Measurements from ENCODE around the gene VAV2.

Gene VAV2

DNA sequence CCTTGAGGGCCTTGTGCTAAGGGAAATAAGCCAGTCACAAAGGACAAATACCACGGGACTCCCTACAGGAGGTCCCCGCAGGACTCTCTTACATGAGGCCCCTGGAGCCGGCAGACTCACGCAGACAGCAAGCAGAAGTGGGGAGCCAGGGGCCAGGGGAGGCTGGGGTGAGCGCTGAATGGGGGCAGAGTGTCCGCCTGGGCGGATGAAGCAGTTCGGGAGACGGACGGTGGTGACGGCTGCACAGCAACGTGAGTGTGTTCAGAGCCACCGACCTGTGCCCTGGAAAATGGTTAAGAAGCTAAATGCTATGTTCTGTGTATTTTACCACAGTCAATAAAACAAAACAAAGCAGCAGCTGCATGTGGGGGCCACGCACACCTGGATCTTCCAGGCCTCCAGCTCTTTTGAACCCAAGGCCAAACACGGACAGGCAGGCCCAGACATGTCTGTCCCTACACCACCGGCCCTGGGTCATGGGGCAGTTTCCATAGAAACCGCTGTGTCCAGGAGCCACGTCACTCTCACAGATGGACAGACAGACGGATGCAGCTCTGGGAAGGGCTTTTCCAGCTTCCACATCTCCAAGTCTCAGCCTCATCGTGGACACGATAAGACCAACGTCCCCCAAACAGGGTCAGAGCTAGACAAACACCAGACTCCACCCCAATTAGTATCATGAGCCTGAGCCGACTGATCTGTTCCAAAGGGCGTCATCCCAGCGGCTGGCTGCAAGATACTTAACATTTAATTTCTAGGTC lies 103.9 kb downstream of the VAV2 start:
- TF ChIP-seq ZFP3 (CRISPR knock-in tag; IDR thresholded peaks at IDR 0.05) (no peak), TSHZ2 (CRISPR knock-in tag; IDR thresholded peaks at IDR 0.05) (no peak), TOX (CRISPR knock-in tag; IDR thresholded peaks at IDR 0.05; ENCODE audit: borderline replicate concordance) (no peak), ESRRG (CRISPR knock-in tag; IDR thresholded peaks at IDR 0.05) (no peak), ARNTL (CRISPR knock-in tag; IDR thresholded peaks at IDR 0.05; ENCODE audit: borderline replicate concordance, low read depth) (no peak), GLIS3 (CRISPR knock-in tag; IDR thresholded peaks at IDR 0.05) (no peak), ZNF8 (CRISPR knock-in tag; IDR thresholded peaks at IDR 0.05) (no peak), SNAI2 (CRISPR knock-in tag; IDR thresholded peaks at IDR 0.05) (no peak), ZFP30 (CRISPR knock-in tag; IDR thresholded peaks at IDR 0.05) (no peak), OSR1 (CRISPR knock-in tag; IDR thresholded peaks at IDR 0.05) (no peak)
- TF ChIP-seq, protein P1, sequence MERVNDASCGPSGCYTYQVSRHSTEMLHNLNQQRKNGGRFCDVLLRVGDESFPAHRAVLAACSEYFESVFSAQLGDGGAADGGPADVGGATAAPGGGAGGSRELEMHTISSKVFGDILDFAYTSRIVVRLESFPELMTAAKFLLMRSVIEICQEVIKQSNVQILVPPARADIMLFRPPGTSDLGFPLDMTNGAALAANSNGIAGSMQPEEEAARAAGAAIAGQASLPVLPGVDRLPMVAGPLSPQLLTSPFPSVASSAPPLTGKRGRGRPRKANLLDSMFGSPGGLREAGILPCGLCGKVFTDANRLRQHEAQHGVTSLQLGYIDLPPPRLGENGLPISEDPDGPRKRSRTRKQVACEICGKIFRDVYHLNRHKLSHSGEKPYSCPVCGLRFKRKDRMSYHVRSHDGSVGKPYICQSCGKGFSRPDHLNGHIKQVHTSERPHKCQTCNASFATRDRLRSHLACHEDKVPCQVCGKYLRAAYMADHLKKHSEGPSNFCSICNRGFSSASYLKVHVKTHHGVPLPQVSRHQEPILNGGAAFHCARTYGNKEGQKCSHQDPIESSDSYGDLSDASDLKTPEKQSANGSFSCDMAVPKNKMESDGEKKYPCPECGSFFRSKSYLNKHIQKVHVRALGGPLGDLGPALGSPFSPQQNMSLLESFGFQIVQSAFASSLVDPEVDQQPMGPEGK (CRISPR knock-in tag; IDR thresholded peaks at IDR 0.05; ENCODE audit: borderline replicate concordance): no peak
- ATAC-seq: no peak

DNA sequence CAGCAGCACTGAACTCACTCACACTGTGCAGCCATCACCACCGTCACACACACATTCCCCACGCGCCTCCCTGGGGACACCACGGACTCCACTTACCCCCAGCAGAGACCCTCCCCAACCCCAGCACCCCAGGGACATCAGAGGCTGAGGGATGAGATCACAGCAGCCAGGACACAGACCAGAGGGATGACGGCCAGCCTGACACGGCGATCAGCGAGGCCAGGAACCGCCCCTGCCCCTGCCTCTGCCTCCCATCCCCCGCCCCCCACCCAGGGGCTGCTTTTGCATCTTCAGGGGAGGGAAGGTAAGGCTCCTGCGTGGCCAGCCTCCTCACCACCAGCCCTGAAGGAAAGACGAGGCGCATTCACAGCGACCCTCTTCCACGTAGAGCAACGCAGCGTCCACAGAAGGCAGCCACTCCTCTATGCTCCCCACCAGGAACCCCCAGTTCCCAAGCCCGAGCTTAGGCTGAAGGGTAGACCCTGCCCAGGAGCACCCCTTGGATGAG lies 104.5 kb downstream of the VAV2 start:
- no peak for ATAC-seq
- TF ChIP-seq, protein P1 (CRISPR knock-in tag; IDR thresholded peaks at IDR 0.05; ENCODE audit: borderline replicate concordance): no peak
- no peak for TF ChIP-seq ZNF8 (CRISPR knock-in tag; IDR thresholded peaks at IDR 0.05)
- no peak for TF ChIP-seq ZFP3 (CRISPR knock-in tag; IDR thresholded peaks at IDR 0.05)
- TF ChIP-seq CSDC2 (CRISPR knock-in tag; IDR thresholded peaks at IDR 0.05): no peak
- no peak for TF ChIP-seq BACH2 (CRISPR knock-in tag; IDR thresholded peaks at IDR 0.05; ENCODE audit: borderline replicate concordance)
- no peak for TF ChIP-seq ZFP30 (CRISPR knock-in tag; IDR thresholded peaks at IDR 0.05)
- no peak for TF ChIP-seq TCF4 (CRISPR knock-in tag; IDR thresholded peaks at IDR 0.05; ENCODE audit: borderline replicate concordance)
- TF ChIP-seq RARB (CRISPR knock-in tag; IDR thresholded peaks at IDR 0.05): no peak

DNA sequence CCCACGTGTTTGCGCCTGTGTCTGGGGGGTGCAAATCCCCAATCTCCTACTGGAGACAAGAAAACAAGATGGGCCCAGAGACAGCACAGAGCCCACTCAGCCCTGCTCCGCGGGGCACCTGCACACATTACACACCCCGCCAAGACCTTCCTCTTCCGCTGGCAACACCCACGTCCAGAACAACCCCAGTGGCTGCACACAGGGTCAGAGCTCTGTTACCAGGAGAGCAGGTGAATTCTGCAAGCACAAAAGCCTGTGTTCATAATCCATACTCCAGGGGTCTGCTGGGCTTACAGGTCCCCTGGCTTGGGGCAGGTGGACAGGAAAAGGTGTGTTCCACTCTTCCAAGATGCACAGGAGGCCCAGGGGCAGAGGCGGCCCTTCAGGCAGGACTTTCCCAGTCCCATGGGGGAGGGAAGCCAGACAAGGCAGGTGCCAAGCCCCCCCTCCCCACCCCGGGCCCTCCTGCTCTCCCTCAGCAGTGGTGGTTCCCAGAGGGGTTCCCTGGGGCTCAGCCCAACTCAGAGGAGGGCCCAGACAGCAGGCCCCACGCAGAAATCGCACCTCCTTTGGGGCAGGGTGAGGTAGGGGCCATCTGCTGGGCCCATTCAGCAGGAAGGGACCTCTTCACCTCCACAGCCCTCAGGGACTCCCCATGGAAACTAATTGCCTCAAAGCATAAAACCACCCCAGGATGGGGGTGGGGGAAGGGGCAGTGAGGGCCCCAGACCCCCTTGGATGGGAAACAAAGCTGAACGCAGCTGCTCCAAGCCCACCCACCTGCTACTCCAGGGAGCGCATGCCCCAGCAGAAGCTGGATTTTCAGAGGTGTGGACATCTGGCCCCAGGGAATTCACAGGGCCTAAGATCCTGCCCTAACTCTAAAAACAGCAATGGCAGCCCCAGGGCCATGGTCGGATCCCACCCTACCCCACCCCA lies 105.3 kb downstream of the VAV2 start:
- TF ChIP-seq ZNF70 (CRISPR knock-in tag; IDR thresholded peaks at IDR 0.05) (no peak), ESRRG (CRISPR knock-in tag; IDR thresholded peaks at IDR 0.05) (no peak), POU6F1 (CRISPR knock-in tag; IDR thresholded peaks at IDR 0.05; ENCODE audit: borderline replicate concordance, low read depth) (no peak), TCF4 (CRISPR knock-in tag; IDR thresholded peaks at IDR 0.05; ENCODE audit: borderline replicate concordance) (no peak), ZFP3 (CRISPR knock-in tag; IDR thresholded peaks at IDR 0.05) (no peak), ZNF8 (CRISPR knock-in tag; IDR thresholded peaks at IDR 0.05) (no peak), PPARA (CRISPR knock-in tag; IDR thresholded peaks at IDR 0.05; ENCODE audit: borderline replicate concordance) (no peak), ISL1 (CRISPR knock-in tag; IDR thresholded peaks at IDR 0.05) (no peak), ZNF565 (CRISPR knock-in tag; conservative IDR thresholded peaks at IDR 0.05; ENCODE audit: low read depth) (no peak), BACH2 (CRISPR knock-in tag; IDR thresholded peaks at IDR 0.05; ENCODE audit: borderline replicate concordance) (no peak), CSDC2 (CRISPR knock-in tag; IDR thresholded peaks at IDR 0.05) (no peak), SNAI2 (CRISPR knock-in tag; IDR thresholded peaks at IDR 0.05) (no peak), GLIS3 (CRISPR knock-in tag; IDR thresholded peaks at IDR 0.05) (no peak), ZC3H10 (CRISPR knock-in tag; IDR thresholded peaks at IDR 0.05) (no peak), TOX (CRISPR knock-in tag; IDR thresholded peaks at IDR 0.05; ENCODE audit: borderline replicate concordance) (no peak), RARB (CRISPR knock-in tag; IDR thresholded peaks at IDR 0.05) (no peak)
- TF ChIP-seq, protein P1 (CRISPR knock-in tag; IDR thresholded peaks at IDR 0.05; ENCODE audit: borderline replicate concordance): no peak
- ATAC-seq: no peak
